GM12864 (cell line): ENCODE results near the gene TMX4.

ENCODE experiments used
- DNase-seq: peaks from one replicate; pipeline ENCODE4 v3.0.0-alpha.2; 2011; ENCODE audit warnings: low read depth
- H3K4me3 ChIP-seq: 2 replicates; pipeline ENCODE4 v1.5.1; 2011; ENCODE audit warnings: mild to moderate bottlenecking, low read depth, low read length, control low read depth
- TF ChIP-seq, protein P1 (sequence below): IDR thresholded peaks from 2 replicates; pipeline ENCODE4 v1.5.1; 2011; ENCODE audit warnings: low read depth, mild to moderate bottlenecking, moderate library complexity, low read length, control low read depth, inconsistent platforms; ENCODE audit errors: missing control alignments

Gene TMX4

DNA sequence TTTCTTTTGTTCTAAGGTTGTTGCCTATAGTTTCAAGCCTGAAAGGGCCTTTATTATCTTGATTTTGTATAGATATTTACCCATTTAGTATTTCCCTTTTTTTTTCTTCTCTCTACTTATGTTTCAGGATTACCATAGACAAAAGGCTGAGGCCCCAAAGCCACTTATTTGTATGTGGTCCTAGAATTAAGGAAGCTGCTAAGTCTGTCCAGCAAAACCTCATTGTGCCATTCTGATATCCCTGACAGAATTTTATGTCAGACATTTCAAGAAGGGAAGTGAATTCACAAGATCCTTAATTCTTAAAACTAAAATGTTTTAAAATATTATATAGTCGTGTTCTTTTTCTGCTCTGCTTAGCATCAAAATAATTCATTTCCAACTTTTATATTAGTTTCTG, 86.2 kb downstream of the TMX4 start:
- DNase-seq: no peak
- no peak overlapping the region for H3K4me3 ChIP-seq
- TF ChIP-seq, protein P1, sequence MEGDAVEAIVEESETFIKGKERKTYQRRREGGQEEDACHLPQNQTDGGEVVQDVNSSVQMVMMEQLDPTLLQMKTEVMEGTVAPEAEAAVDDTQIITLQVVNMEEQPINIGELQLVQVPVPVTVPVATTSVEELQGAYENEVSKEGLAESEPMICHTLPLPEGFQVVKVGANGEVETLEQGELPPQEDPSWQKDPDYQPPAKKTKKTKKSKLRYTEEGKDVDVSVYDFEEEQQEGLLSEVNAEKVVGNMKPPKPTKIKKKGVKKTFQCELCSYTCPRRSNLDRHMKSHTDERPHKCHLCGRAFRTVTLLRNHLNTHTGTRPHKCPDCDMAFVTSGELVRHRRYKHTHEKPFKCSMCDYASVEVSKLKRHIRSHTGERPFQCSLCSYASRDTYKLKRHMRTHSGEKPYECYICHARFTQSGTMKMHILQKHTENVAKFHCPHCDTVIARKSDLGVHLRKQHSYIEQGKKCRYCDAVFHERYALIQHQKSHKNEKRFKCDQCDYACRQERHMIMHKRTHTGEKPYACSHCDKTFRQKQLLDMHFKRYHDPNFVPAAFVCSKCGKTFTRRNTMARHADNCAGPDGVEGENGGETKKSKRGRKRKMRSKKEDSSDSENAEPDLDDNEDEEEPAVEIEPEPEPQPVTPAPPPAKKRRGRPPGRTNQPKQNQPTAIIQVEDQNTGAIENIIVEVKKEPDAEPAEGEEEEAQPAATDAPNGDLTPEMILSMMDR: no peak

DNA sequence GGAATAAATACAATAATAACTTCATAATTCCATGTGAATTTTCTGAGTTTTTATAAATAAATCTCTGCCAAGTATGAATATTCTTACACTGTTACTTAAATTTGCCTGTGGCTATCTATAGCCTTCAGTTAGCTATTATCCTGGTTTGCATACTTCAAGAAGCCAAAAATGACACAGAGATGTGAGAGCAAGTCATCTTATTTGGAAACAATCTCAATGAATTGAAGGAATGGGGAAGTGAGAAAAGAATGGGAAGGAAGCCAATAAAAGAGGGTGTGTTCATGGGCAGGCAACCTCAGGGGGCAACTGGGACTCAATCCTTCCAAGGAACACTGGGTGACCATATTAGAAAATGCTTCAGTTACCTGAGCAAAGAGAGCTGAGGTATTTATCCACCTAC, 89.2 kb downstream of the TMX4 start:
- TF ChIP-seq, protein P1: no peak
- DNase-seq: no peak
- no peak overlapping the region for H3K4me3 ChIP-seq
